WTC11 (cell line): ENCODE measurements around the gene PAEP. TPM values are rescaled to one million over a fixed set of nuclear protein-coding genes. Genes with fewer than 3 reads are reported as not detected.

Experiments used
- ATAC-seq: fragments of 200-7000 bp; cut with Tn5 transposase; 2 replicates; pipeline ENCODE4 v1.10.0; 2021; ENCODE audit warnings: mild to moderate bottlenecking, moderate library complexity
- CTCF ChIA-PET: fragments of 300-600 bp; sonication (Branson Sonifier 250); formaldehyde crosslinking; loops from one replicate; lab custom pipeline; 2021; ENCODE audit warnings: antibody characterized with exemption; lab: Charles Lee
- POLR2A ChIA-PET: fragments of 350-600 bp; sonication (Branson Sonifier 250); formaldehyde crosslinking; loops from one replicate; lab custom pipeline; 2021; ENCODE audit warnings: antibody characterized with exemption; lab: Charles Lee
- DNase-seq: peaks from one replicate; pipeline ENCODE4 v3.0.0; 2021; ENCODE audit warnings: low spot score
- H3K27ac Mint-ChIP-seq: 2 replicates; pipeline ENCODE4 v1.8.0; 2021; ENCODE audit warnings: mixed read lengths
- H3K27me3 Mint-ChIP-seq: 2 replicates; pipeline ENCODE4 v1.8.0; 2021; ENCODE audit warnings: low read depth, mild to moderate bottlenecking, moderate library complexity, mixed read lengths
- H3K36me3 Mint-ChIP-seq: 2 replicates; pipeline ENCODE4 v1.8.0; 2021; ENCODE audit warnings: mixed read lengths
- H3K4me1 Mint-ChIP-seq: 2 replicates; pipeline ENCODE4 v1.8.0; 2022; ENCODE audit warnings: mixed read lengths
- H3K4me3 Mint-ChIP-seq: 2 replicates; pipeline ENCODE4 v1.8.0; 2021; ENCODE audit warnings: mild to moderate bottlenecking, moderate library complexity, mixed read lengths
- H3K9me3 Mint-ChIP-seq: 2 replicates; pipeline ENCODE4 v1.8.0; 2021; ENCODE audit warnings: mixed read lengths
- AR ChIP-seq: fragments of 250-450 bp; sonication (Bioruptor Pico); IDR thresholded peaks from 2 replicates; pipeline ENCODE4 v1.9.0; 2021; ENCODE audit warnings: mild to moderate bottlenecking
- CBFB ChIP-seq: sonication (generic); formaldehyde crosslinking; IDR thresholded peaks from 2 replicates; pipeline ENCODE4 v1.8.1; 2022; ENCODE audit warnings: mild to moderate bottlenecking, low read depth, missing genetic modification reagents
- GTF2I ChIP-seq: fragments of 250-450 bp; sonication (Bioruptor Pico); conservative IDR thresholded peaks from 2 replicates; pipeline ENCODE4 v1.4.0; 2021; ENCODE audit warnings: mild to moderate bottlenecking
- JUN ChIP-seq: sonication (generic); formaldehyde crosslinking; IDR thresholded peaks from 2 replicates; pipeline ENCODE4 v1.8.0; 2023; ENCODE audit warnings: mild to moderate bottlenecking, missing genetic modification reagents
- KAT7 ChIP-seq: sonication (generic); formaldehyde crosslinking; IDR thresholded peaks from 2 replicates; pipeline ENCODE4 v1.8.1; 2023; ENCODE audit warnings: missing genetic modification reagents, mild to moderate bottlenecking, borderline replicate concordance
- MXD4 ChIP-seq: fragments of 250-450 bp; sonication (Bioruptor Pico); IDR thresholded peaks from 2 replicates; pipeline ENCODE4 v1.8.0; 2021; ENCODE audit warnings: mild to moderate bottlenecking, moderate library complexity, borderline replicate concordance
- NFE2L1 ChIP-seq: sonication (generic); formaldehyde crosslinking; IDR thresholded peaks from 2 replicates; pipeline ENCODE4 v1.8.1; 2023; ENCODE audit warnings: missing genetic modification reagents
- PRDM15 ChIP-seq: sonication (generic); formaldehyde crosslinking; IDR thresholded peaks from 2 replicates; pipeline ENCODE4 v1.8.0; 2022; ENCODE audit warnings: missing genetic modification reagents
- ZNF232 ChIP-seq: sonication (generic); formaldehyde crosslinking; IDR thresholded peaks from 2 replicates; pipeline ENCODE4 v1.8.0; 2022; ENCODE audit warnings: mild to moderate bottlenecking, missing genetic modification reagents
- ZNF396 ChIP-seq: fragments of 250-450 bp; sonication (Bioruptor Pico); IDR thresholded peaks from 2 replicates; pipeline ENCODE4 v1.8.0; 2021; ENCODE audit warnings: mild to moderate bottlenecking, moderate library complexity, borderline replicate concordance
- ZNF532 ChIP-seq: fragments of 250-450 bp; sonication (Bioruptor Pico); IDR thresholded peaks from 2 replicates; pipeline ENCODE4 v1.9.0; 2021; ENCODE audit warnings: mild to moderate bottlenecking, borderline replicate concordance
- total RNA-seq: library from RNA; stranded (reverse); gene quantifications from 3 replicates; pipeline ENCODE4 v1.2.3, GENCODE V29; 2021
- TF ChIP-seq, protein P1 (sequence below): sonication (generic); formaldehyde crosslinking; IDR thresholded peaks from 2 replicates; pipeline ENCODE4 v1.8.1; 2023; ENCODE audit warnings: mild to moderate bottlenecking, missing genetic modification reagents, moderate library complexity
- TF ChIP-seq, protein P2 (sequence below): fragments of 250-450 bp; sonication (Bioruptor Pico); IDR thresholded peaks from 2 replicates; pipeline ENCODE4 v2.1.2; 2022; ENCODE audit warnings: mild to moderate bottlenecking, moderate library complexity
- TF ChIP-seq, protein P3 (sequence below): sonication (generic); formaldehyde crosslinking; conservative IDR thresholded peaks from 2 replicates; pipeline ENCODE4 v1.8.1; 2023; ENCODE audit warnings: mild to moderate bottlenecking, low read depth, missing genetic modification reagents, moderate library complexity

The PAEP gene
- total RNA-seq, 1 experiment from 2014 or later, result not detected

GRCh38 chr9:135606885-135607259, 45.3 kb downstream of the PAEP start:
- DNase-seq (no peak), ATAC-seq (no peak)
- POLR2A ChIA-PET, result no interaction called here
- TF ChIP-seq KAT7 (CRISPR knock-in tag), result no peak
- peaks cover 10% of the 10 kb centered on the region for H3K36me3 Mint-ChIP-seq
- H3K4me3 Mint-ChIP-seq, result no peak overlapping the region
- CTCF ChIA-PET, result no interaction called here
- H3K27me3 Mint-ChIP-seq, result no peaks in the 10 kb centered on the region; the same call in 1 of the 2 replicates
- peak overlapping the region; percentile 49; the same call in 1 of the 2 replicates for H3K27ac Mint-ChIP-seq
- peaks cover 9% of the 10 kb centered on the region for H3K4me1 Mint-ChIP-seq
- peaks cover 20% of the 10 kb centered on the region for H3K9me3 Mint-ChIP-seq

GRCh38 chr9:135607401-135608293, 46.1 kb downstream of the PAEP start:
- Mint-ChIP-seq H3K4me1 (peaks cover 9% of the 10 kb centered on the region), H3K27ac (0 out of 2 replicates have a peak overlapping the region, but pooled peaks have one; percentile 49), H3K9me3 (peaks cover 25% of the 10 kb centered on the region), H3K36me3 (peaks cover 10% of the 10 kb centered on the region), H3K4me3 (no peak overlapping the region), H3K27me3 (no peaks in the 10 kb centered on the region; the same call in 1 of the 2 replicates)
- ChIA-PET POLR2A (no interaction called here), CTCF (no interaction called here)
- TF ChIP-seq CBFB (CRISPR knock-in tag) (no peak), ZNF532 (CRISPR knock-in tag) (no peak), PRDM15 (CRISPR knock-in tag) (no peak), ZNF232 (CRISPR knock-in tag) (no peak), GTF2I (CRISPR knock-in tag) (no peak), NFE2L1 (CRISPR knock-in tag) (no peak), KAT7 (CRISPR knock-in tag) (no peak), MXD4 (CRISPR knock-in tag) (no peak), JUN (CRISPR knock-in tag) (no peak), AR (no peak), ZNF396 (CRISPR knock-in tag) (no peak)
- TF ChIP-seq, protein P1, sequence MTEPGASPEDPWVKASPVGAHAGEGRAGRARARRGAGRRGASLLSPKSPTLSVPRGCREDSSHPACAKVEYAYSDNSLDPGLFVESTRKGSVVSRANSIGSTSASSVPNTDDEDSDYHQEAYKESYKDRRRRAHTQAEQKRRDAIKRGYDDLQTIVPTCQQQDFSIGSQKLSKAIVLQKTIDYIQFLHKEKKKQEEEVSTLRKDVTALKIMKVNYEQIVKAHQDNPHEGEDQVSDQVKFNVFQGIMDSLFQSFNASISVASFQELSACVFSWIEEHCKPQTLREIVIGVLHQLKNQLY (CRISPR knock-in tag), result no peak
- TF ChIP-seq, protein P2, sequence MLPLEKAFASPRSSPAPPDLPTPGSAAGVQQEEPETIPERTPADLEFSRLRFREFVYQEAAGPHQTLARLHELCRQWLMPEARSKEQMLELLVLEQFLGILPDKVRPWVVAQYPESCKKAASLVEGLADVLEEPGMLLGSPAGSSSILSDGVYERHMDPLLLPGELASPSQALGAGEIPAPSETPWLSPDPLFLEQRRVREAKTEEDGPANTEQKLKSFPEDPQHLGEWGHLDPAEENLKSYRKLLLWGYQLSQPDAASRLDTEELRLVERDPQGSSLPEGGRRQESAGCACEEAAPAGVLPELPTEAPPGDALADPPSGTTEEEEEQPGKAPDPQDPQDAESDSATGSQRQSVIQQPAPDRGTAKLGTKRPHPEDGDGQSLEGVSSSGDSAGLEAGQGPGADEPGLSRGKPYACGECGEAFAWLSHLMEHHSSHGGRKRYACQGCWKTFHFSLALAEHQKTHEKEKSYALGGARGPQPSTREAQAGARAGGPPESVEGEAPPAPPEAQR (CRISPR knock-in tag), result no peak
- TF ChIP-seq, protein P3, sequence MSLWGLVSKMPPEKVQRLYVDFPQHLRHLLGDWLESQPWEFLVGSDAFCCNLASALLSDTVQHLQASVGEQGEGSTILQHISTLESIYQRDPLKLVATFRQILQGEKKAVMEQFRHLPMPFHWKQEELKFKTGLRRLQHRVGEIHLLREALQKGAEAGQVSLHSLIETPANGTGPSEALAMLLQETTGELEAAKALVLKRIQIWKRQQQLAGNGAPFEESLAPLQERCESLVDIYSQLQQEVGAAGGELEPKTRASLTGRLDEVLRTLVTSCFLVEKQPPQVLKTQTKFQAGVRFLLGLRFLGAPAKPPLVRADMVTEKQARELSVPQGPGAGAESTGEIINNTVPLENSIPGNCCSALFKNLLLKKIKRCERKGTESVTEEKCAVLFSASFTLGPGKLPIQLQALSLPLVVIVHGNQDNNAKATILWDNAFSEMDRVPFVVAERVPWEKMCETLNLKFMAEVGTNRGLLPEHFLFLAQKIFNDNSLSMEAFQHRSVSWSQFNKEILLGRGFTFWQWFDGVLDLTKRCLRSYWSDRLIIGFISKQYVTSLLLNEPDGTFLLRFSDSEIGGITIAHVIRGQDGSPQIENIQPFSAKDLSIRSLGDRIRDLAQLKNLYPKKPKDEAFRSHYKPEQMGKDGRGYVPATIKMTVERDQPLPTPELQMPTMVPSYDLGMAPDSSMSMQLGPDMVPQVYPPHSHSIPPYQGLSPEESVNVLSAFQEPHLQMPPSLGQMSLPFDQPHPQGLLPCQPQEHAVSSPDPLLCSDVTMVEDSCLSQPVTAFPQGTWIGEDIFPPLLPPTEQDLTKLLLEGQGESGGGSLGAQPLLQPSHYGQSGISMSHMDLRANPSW, result no peak
- ATAC-seq, result no peak
- DNase-seq, result no peak
